Vagina (tissue), 2 donors: Measurements from ENCODE around the gene RTN4IP1. TPM values are rescaled to one million over a fixed set of nuclear protein-coding genes. Genes with fewer than 3 reads are reported as not detected.
"Not testable (repeated sequence)": the region's sequence is repeated elsewhere in the genome, so short reads cannot be mapped to it uniquely, and the experiment has no call there.

ENCODE experiments used
- DNase-seq, 2 donors: peaks; one replicate each; pipeline ENCODE4 v3.0.0-alpha.2; 2017; ENCODE audit errors: extremely low spot score in 2 of 2
- H3K27ac ChIP-seq: fragments of 200-600 bp; sonication (generic); one replicate; pipeline ENCODE4 v1.5.1; 2019
- H3K27me3 ChIP-seq: fragments of 200-600 bp; sonication (generic); one replicate; pipeline ENCODE4 v1.5.1; 2019
- H3K36me3 ChIP-seq, 2 donors: fragments of 200-600 bp; sonication (generic); one replicate each; pipeline ENCODE4 v1.5.1; 2017 to 2019
- H3K4me1 ChIP-seq: fragments of 200-600 bp; sonication (generic); one replicate; pipeline ENCODE4 v1.5.1; 2019
- H3K4me3 ChIP-seq, 2 donors: fragments of 200-600 bp; sonication (generic); 1 replicate in 1 of 2; 2 replicates in 1 of 2; pipeline ENCODE4 v1.5.1; 2016 to 2019
- H3K9me3 ChIP-seq: fragments of 200-600 bp; sonication (generic); one replicate; pipeline ENCODE4 v1.5.1; 2019
- POLR2A ChIP-seq, 2 donors: fragments of 450-650 bp; IDR thresholded peaks; one replicate each; pipeline ENCODE4 v1.6.1; 2017; ENCODE audit warnings: antibody characterized with exemption in 2 of 2, mild to moderate bottlenecking in 2 of 2, moderate library complexity in 2 of 2
- POLR2AphosphoS5 ChIP-seq, 2 donors: sonication (generic); formaldehyde crosslinking; IDR thresholded peaks; one replicate each; pipeline ENCODE4 v1.9.0; 2017; ENCODE audit warnings: antibody characterized with exemption in 2 of 2, mild to moderate bottlenecking in 2 of 2, low read depth in 1 of 2; ENCODE audit not compliant: insufficient read depth in 1 of 2
- intact Hi-C: fragments of 100-400 bp; cut with DNase I; formaldehyde crosslinking; loops from one replicate; pipeline ENCODE4 v1.15.1; 2023
- total RNA-seq: library from RNA; depleted of rRNA; stranded (reverse); fragments of >200 nt; gene quantifications from one replicate; pipeline ENCODE4 v1.2.3, GENCODE V29; 2016
- TF ChIP-seq, protein P1 (sequence below), 3 experiments: fragments of 450-650 bp in 2 of 3; fragments of 200-600 bp in 1 of 3; sonication (generic) in 1 of 3; IDR thresholded peaks; one replicate each; pipeline ENCODE4 v1.5.1; 2017 to 2019; ENCODE audit warnings: antibody characterized with exemption in 3 of 3, mild to moderate bottlenecking in 2 of 3, moderate library complexity in 2 of 3

RTN4IP1 gene
- total RNA-seq, 1 donor from 2014 or later: 2.9 TPM

- Histone ChIP-seq H3K9me3 (no peaks in the 10 kb centered on the region), H3K4me1 (no peaks in the 10 kb centered on the region), H3K27me3 (no peaks in the 10 kb centered on the region), H3K4me3 (no peak overlapping the region), H3K36me3 (no peaks in the 10 kb centered on the region), H3K27ac (no peak overlapping the region)
- DNase-seq: no peak
- TF ChIP-seq POLR2AphosphoS5 (IDR thresholded peaks at IDR 0.05; ENCODE audit: insufficient read depth in 1 of 2, low read depth in 1 of 2) (no peak), POLR2A (IDR thresholded peaks at IDR 0.05) (no peak)
- TF ChIP-seq, protein P1, sequence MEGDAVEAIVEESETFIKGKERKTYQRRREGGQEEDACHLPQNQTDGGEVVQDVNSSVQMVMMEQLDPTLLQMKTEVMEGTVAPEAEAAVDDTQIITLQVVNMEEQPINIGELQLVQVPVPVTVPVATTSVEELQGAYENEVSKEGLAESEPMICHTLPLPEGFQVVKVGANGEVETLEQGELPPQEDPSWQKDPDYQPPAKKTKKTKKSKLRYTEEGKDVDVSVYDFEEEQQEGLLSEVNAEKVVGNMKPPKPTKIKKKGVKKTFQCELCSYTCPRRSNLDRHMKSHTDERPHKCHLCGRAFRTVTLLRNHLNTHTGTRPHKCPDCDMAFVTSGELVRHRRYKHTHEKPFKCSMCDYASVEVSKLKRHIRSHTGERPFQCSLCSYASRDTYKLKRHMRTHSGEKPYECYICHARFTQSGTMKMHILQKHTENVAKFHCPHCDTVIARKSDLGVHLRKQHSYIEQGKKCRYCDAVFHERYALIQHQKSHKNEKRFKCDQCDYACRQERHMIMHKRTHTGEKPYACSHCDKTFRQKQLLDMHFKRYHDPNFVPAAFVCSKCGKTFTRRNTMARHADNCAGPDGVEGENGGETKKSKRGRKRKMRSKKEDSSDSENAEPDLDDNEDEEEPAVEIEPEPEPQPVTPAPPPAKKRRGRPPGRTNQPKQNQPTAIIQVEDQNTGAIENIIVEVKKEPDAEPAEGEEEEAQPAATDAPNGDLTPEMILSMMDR (IDR thresholded peaks at IDR 0.05): no peak
- intact Hi-C loops: no loop called here
These were observed 19.6 kb downstream of the RTN4IP1 start for GRCh38 chr6:106609699-106610098.

DNA sequence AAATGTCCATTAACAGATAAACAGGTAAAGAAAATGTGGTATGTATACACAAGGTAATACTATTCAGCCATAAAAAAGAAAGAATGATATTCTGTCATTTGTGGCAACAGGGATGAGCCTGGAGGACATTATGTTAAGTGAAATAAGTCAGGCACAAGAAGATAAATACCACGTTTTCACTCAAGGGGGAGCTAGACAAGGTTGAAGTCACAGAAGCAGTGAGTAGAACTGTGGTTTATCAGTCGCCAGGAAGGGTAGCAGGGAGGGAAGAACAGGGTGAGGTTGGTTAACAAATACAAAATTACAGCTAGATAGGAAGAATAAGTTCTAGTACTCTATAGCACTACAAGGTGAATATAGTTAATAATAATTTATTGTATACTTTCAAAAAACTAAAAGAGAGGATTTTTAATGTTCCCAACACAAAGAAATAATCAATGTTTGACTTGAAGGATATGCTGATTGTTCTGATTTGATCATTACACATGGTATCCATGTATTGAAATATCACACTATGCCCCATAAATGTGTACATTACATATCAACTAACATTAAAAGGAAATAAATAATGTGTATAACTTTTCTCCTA lies 21.1 kb downstream of the RTN4IP1 start:
- Histone ChIP-seq H3K9me3 (no peaks in the 10 kb centered on the region), H3K27me3 (no peaks in the 10 kb centered on the region), H3K27ac (no peak overlapping the region), H3K4me1 (no peaks in the 10 kb centered on the region), H3K4me3 (no peak overlapping the region), H3K36me3 (no peaks in the 10 kb centered on the region)
- intact Hi-C loops: no loop called here
- no peak for DNase-seq
- TF ChIP-seq, protein P1 (IDR thresholded peaks at IDR 0.05): peak in 2 of 3 experiments; percentile 33 to 45
- TF ChIP-seq POLR2AphosphoS5 (IDR thresholded peaks at IDR 0.05; ENCODE audit: insufficient read depth in 1 of 2, low read depth in 1 of 2): no peak

DNA sequence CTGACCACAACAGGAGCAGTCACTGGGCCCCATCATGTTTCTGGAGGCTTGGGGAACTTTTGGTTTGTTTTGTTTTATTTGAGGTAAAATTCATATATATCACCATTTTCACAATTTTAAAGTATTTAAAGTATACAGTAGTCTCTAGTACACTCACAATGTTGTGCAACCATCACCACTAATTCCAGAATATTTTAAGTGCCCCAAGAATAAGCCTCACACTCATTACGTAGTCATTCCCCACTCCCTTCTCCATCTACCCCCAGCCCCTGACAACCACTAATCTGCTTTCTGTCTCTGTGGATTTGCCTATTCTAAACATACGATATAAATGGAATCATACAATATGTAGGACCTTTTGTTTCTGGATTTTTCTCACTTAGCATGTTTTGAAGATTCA lies 29.0 kb downstream of the RTN4IP1 start:
- Histone ChIP-seq H3K27me3 (no peaks in the 10 kb centered on the region), H3K9me3 (no peaks in the 10 kb centered on the region), H3K36me3 (no peaks in the 10 kb centered on the region), H3K4me1 (no peaks in the 10 kb centered on the region), H3K27ac (no peak overlapping the region), H3K4me3 (no peak overlapping the region)
- intact Hi-C loops: no loop called here
- TF ChIP-seq, protein P1 (IDR thresholded peaks at IDR 0.05): no peak
- TF ChIP-seq POLR2A (IDR thresholded peaks at IDR 0.05) (no peak), POLR2AphosphoS5 (IDR thresholded peaks at IDR 0.05; ENCODE audit: insufficient read depth in 1 of 2, low read depth in 1 of 2) (no peak)
- no peak for DNase-seq

GRCh38 chr6:106599440-106599839 lies 29.9 kb downstream of the RTN4IP1 start:
- intact Hi-C loops: no loop called here
- H3K27ac ChIP-seq: no peak overlapping the region
- H3K4me1 ChIP-seq: no peaks in the 10 kb centered on the region
- H3K4me3 ChIP-seq: no peak overlapping the region
- H3K27me3 ChIP-seq: no peaks in the 10 kb centered on the region
- H3K9me3 ChIP-seq: no peaks in the 10 kb centered on the region
- no peaks in the 10 kb centered on the region for H3K36me3 ChIP-seq
- TF ChIP-seq POLR2A (IDR thresholded peaks at IDR 0.05): no peak
- TF ChIP-seq, protein P1 (IDR thresholded peaks at IDR 0.05): no peak
- no peak for TF ChIP-seq POLR2AphosphoS5 (IDR thresholded peaks at IDR 0.05; ENCODE audit: insufficient read depth in 1 of 2, low read depth in 1 of 2)
- DNase-seq: no peak

DNA sequence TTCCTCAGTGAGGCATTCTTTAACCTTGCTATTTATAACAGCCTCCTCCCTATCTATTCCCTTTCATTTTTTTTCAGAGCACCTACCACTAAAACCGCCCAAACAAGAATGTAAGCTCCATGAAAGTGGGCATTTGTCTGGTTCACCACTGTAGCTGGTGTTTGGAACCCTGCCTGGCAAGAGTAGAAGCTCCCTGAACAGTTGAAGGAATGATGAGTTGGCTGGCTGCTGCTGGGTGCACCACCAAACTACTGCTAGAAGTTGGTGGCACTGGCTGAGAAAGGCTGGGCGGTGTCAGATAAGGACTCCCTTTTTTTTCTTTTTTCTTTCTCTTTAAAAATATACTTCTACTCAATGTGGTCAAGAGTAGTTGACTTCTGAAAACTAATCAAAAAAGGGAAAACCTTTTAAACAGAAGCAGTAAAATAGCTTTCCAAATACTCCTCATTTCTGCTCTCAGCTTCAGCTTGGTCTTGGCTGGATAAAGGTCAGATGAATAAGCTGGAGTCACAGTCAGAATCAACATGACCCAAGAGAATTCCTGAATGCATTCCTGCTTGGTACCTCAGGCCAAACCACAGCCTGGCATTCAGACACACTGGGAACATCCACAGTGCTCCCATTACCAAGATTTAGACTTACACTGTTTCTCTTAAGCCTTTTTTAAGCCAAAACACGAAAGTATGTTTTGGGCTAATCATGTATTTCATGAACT lies 38.0 kb downstream of the RTN4IP1 start:
- Histone ChIP-seq H3K4me3 (no peak overlapping the region), H3K27ac (no peak overlapping the region), H3K27me3 (no peaks in the 10 kb centered on the region), H3K9me3 (no peaks in the 10 kb centered on the region), H3K4me1 (no peaks in the 10 kb centered on the region), H3K36me3 (no peaks in the 10 kb centered on the region)
- TF ChIP-seq POLR2A (IDR thresholded peaks at IDR 0.05) (no peak), POLR2AphosphoS5 (IDR thresholded peaks at IDR 0.05; ENCODE audit: insufficient read depth in 1 of 2, low read depth in 1 of 2) (no peak)
- TF ChIP-seq, protein P1 (IDR thresholded peaks at IDR 0.05): no peak
- DNase-seq: no peak
- intact Hi-C loops: no loop called here

DNA sequence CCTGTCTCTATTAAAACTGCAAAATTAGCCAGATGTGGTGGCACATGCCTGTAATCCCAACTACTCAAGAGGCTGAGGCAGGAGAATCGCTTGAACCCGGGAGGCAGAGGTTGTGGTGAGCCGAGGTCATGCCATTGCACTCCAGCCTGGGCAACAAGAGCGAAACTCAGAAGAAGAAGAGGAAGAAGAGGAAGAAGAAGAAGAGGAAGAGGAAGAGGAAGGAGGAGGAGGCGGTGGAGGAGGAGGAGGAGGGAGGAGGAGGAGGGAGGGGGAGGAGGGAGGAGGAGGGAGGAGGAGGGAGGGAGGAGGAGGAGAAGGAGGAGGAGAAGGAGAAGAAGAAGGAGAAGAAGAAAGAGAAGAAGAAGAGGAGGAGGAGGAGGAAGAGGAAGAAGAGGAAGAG lies 40.4 kb downstream of the RTN4IP1 start:
- H3K27me3 ChIP-seq, intact Hi-C loops, H3K4me1 ChIP-seq, H3K9me3 ChIP-seq, H3K36me3 ChIP-seq, DNase-seq, H3K27ac ChIP-seq, H3K4me3 ChIP-seq: not testable (repeated sequence)
